OCI-LY3 (cell line): Measurements from ENCODE around the gene C2orf42.

Experiments
- EZH2phosphoT487 ChIP-seq: fragments of 200-600 bp; shearing (Covaris generic); IDR thresholded peaks from 2 replicates; pipeline ENCODE4 v1.6.1; 2018; ENCODE audit warnings: antibody characterized with exemption, mixed run types, low read depth
- TF ChIP-seq, protein P1 (sequence below): fragments of 200-600, 300-600 bp; sonication (generic); IDR thresholded peaks from 2 replicates; pipeline ENCODE4 v1.5.1; 2014; ENCODE audit warnings: antibody characterized with exemption, low read length, low read depth

DNA sequence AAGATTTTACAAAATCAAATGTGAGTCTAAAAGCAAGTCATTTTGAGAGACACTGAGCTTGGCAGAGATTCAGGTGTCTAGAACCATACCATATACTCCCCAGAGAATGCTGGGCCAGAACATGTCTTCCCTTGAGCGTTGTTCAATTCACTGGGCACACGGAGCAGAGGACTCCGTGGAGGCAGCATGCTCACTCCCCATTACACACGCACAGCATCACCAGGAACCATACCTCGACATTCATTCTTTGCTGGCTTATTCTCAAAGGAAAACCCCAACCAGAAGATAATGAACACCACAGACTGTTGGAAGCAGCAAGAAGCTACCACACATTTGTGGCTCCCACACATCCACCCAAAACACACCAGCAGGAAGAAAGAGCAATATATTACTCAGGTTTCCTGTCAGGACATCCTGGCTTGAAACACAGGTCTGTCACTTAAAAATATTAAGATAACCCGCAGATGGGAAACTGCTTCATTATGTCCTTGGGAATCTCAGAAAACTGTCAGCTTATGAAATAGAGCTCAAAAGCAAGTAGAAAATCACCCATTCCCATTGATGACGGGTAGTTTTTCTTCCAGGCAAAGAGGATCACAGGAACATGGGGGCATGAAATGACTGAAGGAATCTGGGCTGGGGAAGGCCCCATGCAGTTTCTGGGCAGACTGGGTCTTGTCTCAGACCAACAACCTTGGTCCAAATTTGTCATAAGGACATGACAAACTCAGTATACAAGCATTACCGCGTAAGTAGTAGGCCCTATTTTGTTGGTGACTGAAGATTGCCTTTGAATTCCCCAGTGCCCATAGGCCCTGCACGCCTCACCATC, 57.1 kb downstream of the C2orf42 start:
- no peak for TF ChIP-seq EZH2phosphoT487
- TF ChIP-seq, protein P1, sequence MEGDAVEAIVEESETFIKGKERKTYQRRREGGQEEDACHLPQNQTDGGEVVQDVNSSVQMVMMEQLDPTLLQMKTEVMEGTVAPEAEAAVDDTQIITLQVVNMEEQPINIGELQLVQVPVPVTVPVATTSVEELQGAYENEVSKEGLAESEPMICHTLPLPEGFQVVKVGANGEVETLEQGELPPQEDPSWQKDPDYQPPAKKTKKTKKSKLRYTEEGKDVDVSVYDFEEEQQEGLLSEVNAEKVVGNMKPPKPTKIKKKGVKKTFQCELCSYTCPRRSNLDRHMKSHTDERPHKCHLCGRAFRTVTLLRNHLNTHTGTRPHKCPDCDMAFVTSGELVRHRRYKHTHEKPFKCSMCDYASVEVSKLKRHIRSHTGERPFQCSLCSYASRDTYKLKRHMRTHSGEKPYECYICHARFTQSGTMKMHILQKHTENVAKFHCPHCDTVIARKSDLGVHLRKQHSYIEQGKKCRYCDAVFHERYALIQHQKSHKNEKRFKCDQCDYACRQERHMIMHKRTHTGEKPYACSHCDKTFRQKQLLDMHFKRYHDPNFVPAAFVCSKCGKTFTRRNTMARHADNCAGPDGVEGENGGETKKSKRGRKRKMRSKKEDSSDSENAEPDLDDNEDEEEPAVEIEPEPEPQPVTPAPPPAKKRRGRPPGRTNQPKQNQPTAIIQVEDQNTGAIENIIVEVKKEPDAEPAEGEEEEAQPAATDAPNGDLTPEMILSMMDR: no peak
